Measurements from ENCODE around the gene ENOX2.
"Not testable (repeated sequence)": the region's sequence is repeated elsewhere in the genome, so short reads cannot be mapped to it uniquely, and the experiment has no call there.

ENOX2 gene

DNA sequence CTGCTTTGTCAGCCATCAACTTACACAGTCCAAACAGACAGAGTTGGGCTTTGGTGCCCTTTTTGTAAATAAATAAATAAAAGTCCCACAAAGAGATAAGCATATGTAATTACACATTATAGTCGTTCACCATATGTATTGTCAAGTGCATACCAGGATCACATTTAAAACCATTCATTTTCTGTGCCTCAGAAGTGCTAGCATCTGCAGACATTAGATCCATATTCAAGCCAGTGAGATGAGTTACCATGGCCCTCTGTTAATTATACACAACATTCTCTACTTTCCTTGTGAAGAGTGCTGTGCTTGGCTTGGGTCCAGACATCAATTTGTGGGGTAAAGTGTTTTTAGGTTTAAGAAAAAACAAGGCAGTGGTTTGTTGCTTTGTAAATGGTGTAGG is 76.8 kb downstream of the ENOX2 start:
- no peak for DNase-seq (ENCODE audit: low read depth)

DNA sequence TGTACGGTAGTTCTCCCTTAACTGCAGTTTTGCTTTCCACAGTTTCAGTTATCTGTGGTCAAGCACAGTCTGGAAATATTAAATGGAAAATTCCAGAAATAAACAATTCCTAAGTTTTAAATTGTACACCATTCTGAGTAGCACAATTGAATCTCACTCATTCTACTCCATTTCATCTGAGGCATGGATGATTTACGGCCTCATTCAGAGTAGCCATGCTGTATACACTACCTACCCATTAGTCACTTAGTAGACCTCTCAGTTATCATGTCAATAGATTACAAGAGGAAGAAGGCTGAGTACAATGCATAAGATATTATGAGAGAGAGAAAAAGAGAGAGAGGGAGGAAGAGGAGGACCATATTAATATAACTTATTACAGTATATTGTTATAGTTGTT is 77.5 kb downstream of the ENOX2 start:
- no peak for DNase-seq (ENCODE audit: low read depth)

DNA sequence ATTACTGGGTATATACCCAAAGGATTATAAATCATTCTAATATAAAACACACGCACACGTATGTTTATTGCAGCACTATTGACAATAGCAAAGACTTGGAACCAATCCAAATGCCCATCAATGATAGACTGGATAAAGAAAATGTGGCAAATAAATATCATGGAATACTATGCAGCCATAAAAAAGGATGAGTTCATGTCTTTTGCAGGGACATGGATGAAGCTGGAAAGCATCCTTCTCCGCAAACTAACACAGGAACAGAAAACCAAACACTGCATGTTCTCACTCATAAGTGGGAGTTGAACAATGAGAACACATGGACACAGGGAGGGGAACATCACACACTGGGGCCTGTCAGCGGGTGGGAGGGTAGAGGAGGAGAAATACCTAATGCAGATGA is 83.6 kb downstream of the ENOX2 start:
- not testable (repeated sequence) for DNase-seq (ENCODE audit: low read depth)

DNA sequence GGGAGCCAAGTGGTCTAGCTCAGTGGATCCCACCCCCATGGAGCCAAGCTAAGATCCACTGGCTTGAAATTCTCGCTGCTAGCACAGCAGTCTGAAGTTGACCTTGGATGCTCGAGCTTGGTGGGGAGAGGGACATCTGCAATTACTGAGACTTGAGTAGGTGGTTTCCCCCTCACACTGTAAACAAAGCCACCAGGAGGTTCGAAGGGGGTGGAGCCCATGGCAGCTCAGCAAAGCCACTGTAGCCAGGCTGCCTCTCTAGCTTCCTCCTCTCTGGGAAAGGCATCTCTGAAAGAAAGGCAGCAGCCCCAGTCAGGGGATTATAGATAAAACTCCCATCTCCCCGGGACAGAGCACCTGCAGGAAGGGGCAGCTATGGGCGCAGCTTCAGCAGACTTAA is 89.1 kb downstream of the ENOX2 start:
- not testable (repeated sequence) for DNase-seq (ENCODE audit: low read depth)

DNA sequence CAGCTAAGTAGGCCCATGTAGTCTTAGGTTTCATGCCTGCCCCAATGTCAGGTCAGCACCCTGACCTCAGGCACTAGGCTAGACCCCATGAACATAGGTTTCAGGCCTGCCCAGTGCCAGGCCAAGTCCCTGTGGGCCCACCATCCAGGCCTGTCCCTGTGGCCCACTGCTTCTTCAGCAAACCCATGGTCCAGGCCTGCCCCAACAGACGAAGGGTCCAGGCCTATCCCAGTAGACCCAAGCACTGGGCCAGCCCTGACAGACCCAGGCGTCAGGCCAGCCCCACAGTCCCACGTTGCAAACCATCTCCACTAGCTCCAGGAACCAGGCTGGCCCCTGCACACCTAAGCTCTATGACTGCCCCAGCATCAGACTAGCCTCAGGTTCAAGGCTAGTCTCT is 92.4 kb downstream of the ENOX2 start:
- DNase-seq (ENCODE audit: low read depth), result no peak

DNA sequence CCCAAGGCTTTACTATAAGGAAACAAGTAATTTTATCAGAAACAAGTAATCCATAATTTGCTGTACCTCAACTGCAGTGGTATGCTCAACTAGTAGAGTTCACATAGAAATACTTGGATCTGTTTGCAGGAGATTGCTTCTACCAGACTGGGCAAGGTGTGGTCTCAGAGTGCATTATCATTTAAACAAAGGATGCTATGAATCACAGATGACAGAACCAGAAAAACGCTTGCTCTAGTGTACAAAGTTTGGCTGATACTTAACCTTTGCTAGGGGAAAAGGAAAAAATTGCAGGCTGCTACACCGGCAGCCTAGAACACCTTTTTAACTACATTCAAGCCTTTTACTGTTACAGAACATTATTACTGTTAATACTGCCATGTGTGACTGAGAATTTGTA is 97.1 kb downstream of the ENOX2 start:
- DNase-seq (ENCODE audit: low read depth), result no peak

DNA sequence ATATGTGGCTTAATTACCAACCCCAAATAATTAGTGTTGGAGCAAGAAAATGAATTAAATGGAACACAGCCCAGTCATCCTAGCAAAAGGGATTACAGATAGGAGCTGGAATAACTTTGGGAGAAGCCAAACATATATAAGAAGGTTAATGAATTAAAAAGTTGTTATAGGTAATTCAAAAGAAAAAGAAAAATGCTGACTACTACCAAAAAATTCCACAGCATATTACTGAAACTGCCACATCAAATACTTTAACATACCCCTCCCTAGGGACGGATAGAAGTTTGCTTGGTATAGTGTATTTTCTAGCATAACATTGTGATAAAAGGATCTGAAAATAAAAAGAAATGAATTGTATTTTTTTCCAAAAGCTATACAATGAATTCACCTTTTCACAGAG is 99.5 kb downstream of the ENOX2 start:
- DNase-seq (ENCODE audit: low read depth), result no peak

DNA sequence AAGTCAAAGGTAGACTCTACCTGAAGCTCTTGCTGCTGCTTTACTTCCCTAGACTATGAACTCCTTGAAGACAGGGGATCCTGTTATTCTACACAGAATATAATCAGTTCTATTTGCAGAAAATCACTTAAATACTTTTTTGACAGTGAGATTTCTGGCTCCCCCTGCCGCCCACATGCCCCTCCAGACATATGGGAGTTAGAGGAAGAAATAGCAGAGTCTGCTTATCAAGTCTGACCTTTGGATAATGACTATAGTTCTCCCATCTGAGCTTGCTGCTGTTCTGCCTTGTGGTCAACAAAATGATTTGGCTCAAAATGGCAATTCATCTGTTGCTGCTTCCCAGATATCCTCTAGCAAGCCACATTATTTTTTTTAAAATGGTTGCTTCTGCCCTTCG is 101.1 kb downstream of the ENOX2 start:
- no peak for DNase-seq (ENCODE audit: low read depth)

DNA sequence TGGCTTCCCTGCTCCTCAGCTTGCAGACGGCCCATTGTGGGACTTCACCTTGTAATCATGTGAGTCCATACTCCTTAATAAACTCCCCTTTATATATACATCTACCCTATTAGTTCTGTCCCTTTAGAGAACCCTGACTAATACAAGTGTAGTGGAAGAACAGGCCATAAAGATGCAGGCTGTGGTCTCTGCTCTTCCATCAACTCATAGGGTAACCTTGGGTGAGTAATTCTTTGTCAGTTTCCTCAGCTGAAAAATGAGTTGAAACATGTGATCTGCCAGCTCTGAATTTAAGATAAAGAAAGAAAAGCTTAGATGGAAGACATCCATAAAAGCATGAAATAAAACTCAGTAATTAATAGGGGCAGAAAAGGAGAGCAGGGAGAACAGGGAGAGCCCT is 103.6 kb downstream of the ENOX2 start:
- no peak for DNase-seq (ENCODE audit: low read depth)

DNA sequence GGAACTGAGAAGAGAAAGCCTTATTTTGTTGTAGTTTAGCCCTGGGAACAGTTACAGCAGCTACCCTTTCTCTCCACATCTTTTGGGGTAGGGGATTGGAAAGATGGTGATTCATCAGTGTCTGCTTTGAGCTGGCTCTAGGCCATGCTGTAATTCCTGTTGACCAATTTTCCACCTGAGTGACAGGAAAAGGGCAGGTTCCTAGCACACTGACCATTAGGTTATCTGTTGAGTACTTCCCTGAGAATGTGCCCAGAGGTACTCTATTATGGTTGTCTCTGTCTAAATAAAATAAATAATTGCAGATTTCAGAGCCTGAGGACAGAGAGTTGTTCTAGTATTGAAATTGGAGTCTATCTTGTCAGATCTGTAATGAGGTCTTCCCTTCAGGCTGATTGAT is 109.0 kb downstream of the ENOX2 start:
- DNase-seq (ENCODE audit: low read depth), result no peak

DNA sequence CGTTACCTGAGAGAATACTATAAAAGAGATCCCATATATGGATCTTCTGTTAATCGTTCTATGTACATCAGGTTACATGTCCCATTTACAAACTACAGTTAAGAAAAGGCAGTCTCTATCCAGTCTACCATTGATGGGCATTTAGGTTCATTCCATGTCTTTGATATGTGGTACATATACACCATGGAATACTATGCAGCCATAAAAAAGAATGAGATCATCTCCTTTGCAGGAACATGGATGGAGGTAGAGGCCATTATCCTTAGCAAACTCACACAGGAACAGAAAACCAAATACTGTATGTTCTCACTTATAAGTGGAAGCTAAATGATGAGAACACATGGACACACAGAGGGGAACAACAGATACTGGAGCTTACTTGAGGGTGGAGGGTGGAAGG is 111.1 kb downstream of the ENOX2 start:
- not testable (repeated sequence) for DNase-seq (ENCODE audit: low read depth)

DNA sequence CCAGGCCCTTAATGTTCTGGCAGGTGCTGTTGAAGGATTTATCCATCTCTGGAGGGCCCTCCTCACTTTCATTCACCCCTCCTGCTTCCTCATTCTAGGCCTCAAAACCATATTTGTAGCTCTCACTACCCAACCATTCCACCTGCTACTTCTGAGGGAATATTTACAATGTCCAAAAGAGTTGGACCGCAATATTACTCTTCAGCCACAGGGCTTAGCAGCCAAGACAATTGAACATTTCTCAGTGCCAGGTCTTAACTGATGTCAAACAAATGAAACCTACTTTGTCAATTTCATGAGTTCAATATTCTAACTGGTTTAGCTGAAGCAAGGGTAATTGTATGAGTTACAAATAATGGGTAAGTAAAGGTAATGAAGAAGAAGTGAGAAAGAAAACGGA is 113.2 kb downstream of the ENOX2 start:
- DNase-seq (ENCODE audit: low read depth), result no peak

DNA sequence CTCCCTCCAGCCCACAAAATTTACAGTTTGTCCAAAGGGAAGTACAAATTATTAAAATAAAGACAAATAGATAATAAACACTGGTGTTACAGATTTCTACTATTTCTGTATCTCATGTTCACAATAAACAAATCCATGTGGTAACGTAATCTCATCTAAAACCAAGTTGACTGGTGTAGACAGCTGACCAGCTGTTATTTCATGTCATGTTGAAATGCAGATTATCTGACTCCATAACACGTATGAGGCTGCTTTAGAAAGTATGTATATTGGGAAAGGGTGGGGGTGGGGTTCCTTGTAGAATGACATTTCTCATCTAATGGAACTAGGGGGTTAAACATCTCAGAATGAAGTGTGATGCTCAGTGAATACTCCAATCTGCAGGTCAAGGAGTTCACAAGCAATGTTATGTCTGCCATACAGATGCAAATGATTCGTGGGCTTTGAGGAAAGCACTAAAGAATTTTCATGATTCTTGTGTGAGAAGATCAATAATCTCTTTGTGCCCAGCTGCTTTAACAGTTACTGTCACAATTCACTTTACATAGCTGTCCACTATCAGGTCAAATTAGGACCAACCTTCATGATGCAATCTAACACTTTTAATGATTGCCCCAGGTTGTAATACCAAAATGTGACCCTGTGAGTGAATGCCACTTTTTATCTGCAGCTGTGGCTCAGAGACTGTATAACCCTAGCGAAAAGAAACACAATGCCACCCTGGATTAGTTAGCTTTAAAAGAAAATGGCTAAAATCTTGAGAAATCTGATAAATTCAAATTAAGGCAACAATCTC is 114.0 kb downstream of the ENOX2 start:
- DNase-seq (ENCODE audit: low read depth), result no peak

DNA sequence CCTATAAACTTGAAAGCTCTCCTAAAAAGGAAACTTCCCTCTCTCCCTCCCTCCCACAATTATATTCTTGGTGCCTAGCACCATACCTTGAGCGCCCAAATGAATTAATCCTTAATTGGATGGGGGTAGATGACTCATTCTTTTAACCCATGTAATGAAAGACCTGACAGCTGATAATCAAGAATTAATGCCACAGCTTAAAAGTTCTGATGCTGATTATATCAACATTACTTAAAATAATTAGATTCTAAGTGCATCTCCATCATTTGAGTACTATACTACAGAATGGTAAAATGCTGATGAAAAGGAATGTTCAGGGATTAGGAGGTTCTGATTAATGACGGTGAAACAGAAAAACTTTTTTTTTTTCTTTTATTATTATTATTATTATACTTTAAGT is 117.0 kb downstream of the ENOX2 start:
- no peak for DNase-seq (ENCODE audit: low read depth)

DNA sequence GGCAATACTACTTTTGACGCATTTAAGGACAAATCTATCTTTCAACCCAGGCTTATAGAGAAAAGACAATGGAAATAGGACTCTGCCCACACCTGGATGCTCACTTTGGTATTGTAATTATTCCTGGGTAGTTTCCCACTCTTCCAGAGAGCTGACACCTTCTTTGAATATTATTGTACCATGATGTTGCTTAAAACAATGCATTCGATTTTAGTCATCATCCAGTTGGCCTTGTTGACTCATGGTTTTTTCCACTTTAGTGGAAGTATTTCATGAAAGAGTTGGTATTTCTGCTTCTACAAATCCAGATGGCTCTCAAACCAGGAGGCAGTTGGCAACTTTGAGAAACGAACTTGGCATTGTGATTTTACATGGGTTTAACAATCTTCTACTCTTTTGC is 124.2 kb downstream of the ENOX2 start:
- no peak for DNase-seq (ENCODE audit: low read depth)

DNA sequence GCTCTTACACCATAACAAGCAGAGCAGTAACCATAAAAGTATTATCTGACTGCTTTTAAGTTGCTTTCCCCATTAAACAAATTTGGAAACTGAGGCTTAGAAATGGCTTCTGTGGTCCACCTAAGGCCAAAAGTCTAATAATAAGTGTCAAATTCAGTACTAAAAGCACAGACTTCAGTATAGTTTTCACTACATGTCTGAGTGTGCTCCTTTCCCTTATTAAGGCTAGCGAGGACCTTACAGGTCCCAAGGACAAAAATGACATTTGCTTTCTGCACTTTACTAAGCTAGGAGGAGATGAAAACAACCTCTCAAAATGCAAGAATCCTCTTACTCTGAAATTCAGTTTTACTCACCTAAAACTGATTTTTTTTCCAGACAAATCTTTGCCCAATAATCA is 127.2 kb downstream of the ENOX2 start:
- DNase-seq (ENCODE audit: low read depth), result no peak

DNA sequence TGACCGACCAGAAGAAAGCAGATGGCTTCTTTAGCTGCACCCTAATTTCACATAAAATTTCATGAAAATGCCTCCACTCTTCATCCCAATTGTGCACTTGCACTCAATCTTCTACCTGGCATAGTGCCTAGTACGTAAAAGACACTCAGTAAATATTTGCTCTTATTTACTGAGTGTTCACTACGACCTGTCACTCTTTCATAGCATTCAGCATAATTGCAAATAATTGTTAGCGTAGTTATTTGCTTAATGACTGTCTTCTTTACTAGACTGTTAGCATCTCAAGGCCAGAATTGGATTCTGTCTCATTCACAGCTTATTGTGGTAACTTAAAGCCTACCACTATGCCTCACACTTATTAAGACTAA is 130.2 kb downstream of the ENOX2 start:
- no peak for DNase-seq (ENCODE audit: low read depth)

DNA sequence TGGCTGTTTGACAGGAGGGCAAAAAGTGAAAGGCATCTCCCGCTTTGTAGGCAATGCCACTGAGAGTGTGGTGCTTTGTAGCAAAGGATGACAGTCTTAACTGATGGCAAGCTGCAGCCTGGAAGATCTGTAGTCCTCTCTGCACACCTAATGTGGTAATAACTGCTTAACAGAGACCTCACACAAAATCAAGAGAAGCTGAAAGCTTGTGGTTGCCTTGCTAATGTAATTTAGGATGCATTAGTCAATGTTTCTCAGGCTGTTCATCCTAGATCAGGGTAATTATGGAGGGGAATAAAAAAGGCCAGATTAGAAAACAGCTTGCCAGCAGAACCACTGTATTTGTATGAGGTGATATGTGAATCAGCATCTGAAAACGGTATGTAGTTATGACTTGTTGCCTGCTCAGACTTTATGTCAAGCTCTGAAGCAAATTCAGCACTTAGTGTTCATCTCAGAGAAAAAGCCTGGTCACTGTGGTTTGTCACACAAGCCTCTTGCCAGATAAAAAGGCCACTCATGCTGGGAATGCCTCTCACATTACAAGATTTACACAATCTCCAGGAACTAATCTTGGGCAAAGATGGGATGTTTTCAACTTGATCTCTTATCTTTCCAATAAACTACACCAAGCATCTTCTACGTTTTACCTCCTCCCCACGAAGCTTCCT is 130.8 kb downstream of the ENOX2 start:
- DNase-seq (ENCODE audit: low read depth), result no peak

DNA sequence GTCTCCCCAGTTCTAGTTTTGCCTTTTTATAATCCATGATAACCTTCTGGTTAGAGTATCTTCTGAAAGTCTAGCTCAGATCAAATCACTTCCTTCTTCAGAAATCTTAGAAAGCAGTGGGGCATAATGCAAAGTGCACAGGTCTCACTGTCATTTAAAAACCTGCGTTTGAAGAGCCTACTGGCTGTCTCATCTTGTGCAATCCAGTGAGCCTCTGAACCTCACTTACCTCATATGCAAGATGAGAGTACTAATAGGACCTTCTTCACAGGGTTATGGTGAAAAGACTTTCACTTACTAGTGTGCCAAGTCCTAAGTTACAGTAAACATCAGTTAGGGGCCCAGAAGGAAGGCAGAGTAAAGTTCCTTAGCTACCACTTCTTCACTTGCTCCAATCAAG is 131.4 kb downstream of the ENOX2 start:
- DNase-seq (ENCODE audit: low read depth), result no peak

DNA sequence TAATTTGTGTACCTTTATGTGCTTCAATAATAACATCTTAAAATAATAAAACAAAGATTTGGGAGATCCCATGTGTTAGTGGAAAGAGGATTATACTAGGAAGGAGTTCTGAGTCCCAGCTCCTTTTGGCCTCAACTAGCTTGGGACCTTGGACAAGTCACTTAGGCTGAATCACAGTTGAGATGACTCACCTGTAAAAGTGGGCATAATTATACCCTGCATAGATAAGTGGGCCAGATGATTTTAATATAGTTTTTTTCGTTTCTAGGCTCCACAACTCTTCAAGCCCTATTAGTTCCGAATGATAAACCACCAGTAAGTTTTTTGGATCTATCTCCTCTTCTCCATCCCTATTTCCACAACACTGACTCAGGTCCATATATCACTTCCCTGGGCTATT is 131.8 kb downstream of the ENOX2 start:
- DNase-seq (ENCODE audit: low read depth), result no peak

DNA sequence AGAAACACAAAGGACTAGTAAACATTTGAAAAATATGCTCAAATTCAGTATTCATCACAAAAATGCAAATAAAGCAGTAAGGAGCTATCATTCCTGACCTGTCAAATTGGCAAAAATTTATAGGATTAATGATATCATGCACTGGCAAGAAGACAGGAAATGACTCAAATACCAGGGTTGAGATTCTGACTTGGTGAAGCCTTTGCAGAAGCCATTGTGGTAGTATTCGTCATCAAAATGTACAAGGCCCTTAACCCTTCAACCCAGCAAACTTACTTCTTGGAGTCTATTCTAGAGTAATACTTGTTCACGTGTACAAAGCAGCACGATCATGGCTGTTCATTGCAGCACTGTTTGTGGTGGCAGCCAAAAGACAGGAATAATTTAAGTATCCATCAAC is 132.4 kb downstream of the ENOX2 start:
- DNase-seq (ENCODE audit: low read depth), result no peak

DNA sequence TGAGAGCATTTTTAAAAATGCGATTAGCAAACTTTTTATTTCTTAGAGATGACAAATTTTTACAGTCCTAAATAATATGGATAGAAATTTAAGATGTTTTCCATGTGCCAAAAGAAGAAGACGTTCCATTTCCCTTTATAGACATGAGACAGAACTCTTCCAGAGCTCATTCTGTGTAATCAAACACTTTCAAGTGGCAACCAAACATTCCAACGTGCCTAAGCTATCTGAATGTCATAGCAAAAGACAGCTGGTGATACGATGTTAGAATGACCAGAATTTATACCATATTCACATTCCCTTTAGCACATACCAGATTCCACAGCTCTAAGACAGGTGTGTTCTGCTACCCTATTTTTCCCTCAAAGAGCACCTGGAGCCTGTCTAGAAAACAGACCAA is 133.2 kb downstream of the ENOX2 start:
- no peak for DNase-seq (ENCODE audit: low read depth)

DNA sequence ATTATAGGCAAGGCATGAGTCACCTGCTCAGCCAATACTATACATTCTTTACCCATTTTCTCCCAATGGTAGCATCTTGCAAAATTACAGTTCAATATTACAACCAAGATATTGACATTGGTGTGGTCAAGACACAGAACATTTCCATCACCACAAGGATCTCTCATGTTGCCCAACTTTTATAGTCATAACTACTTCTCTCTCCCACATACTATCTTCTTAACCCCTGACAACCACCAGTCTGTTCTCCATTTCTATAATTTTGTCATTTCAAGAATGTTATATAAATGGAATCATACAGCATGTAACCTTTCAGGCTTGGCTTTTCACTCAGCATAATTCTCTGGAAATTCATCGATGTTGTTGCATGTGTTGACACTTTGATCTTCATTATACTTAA is 144.9 kb downstream of the ENOX2 start:
- no peak for DNase-seq (ENCODE audit: low read depth)

DNA sequence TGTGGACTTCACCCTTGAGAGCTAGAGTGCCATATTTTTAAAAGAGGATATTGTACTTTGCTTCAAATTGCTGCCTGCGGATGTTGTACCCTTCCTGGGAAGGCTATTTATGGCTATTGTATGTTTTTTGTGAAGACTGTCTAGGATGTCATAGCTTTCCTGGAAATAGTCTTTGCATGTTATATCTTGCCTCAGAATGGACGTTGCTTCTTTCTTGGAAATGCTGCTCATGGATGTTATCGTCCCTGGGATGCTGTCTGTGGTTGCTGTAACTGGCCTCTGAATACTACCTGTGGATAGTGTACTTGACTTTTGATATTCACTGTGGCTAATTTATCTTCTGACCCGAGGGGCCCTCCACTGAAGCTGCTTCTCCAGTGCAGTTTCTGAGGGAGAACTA is 146.8 kb downstream of the ENOX2 start:
- no peak for DNase-seq (ENCODE audit: low read depth)
